Heart right ventricle (tissue), 16 donors: Measurements from ENCODE around the gene RASSF1. TPM values are rescaled to one million over a fixed set of nuclear protein-coding genes. Genes with fewer than 3 reads are reported as not detected.
A peak's percentile ranks its signal among the peaks of the same experiment; 100 is the strongest.

Experiments
- ATAC-seq, 8 donors: fragments of 200-7000 bp; cut with Tn5 transposase; one replicate each; pipeline ENCODE4 v1.9.1; 2020; ENCODE audit warnings: mild to moderate bottlenecking in 8 of 8, moderate library complexity in 8 of 8, moderate number of reproducible peaks in 1 of 8
- DNase-seq, 2 donors: peaks; one replicate each; pipeline ENCODE4 v3.0.0-alpha.2; 2020
- H3K27ac ChIP-seq, 10 donors: fragments of 200-600 bp; sonication (generic) in 2 of 10; one replicate each; pipeline versions ENCODE4 v1.5.0 to v1.8.0; 2020 to 2022; ENCODE audit warnings: mild to moderate bottlenecking in 3 of 10
- H3K27me3 ChIP-seq, 7 donors: fragments of 200-600 bp; one replicate each; pipeline ENCODE4 v1.8.0; 2021 to 2022; ENCODE audit warnings: mild to moderate bottlenecking in 2 of 7
- H3K36me3 ChIP-seq, 9 donors: fragments of 200-600 bp; sonication (generic) in 1 of 9; one replicate each; pipeline versions ENCODE4 v1.5.0 to v1.8.0; 2020 to 2022; ENCODE audit warnings: mild to moderate bottlenecking in 2 of 9
- H3K4me1 ChIP-seq, 9 donors: fragments of 200-600 bp; sonication (generic) in 1 of 9; one replicate each; pipeline versions ENCODE4 v1.5.0 to v1.8.0; 2020 to 2022; ENCODE audit warnings: mild to moderate bottlenecking in 4 of 9
- H3K4me3 ChIP-seq, 10 donors: fragments of 200-600 bp; sonication (generic) in 2 of 10; one replicate each; pipeline versions ENCODE4 v1.5.0 to v1.8.0; 2020 to 2022; ENCODE audit warnings: mild to moderate bottlenecking in 7 of 10, moderate library complexity in 2 of 10
- H3K9me3 ChIP-seq, 11 donors: fragments of 200-600 bp in 10 of 11; sonication (generic) in 2 of 11; one replicate each; pipeline versions ENCODE4 v1.5.0 to v1.8.0; 2013 to 2022; ENCODE audit warnings: mild to moderate bottlenecking in 2 of 11, control low read depth in 1 of 11, moderate library complexity in 1 of 11
- WGBS, 2 donors: extraction: QIAGEN DNeasy Blood & Tissue Kit; methylation state at CpG; one replicate each; pipeline ENCODE4 v1.1.7; 2013; ENCODE audit warnings: inconsistent platforms in 1 of 2; 5-methylcytosine and 5-hydroxymethylcytosine counted together
- intact Hi-C, 10 donors: fragments of 100-400 bp; cut with DNase I; formaldehyde crosslinking; loops; one replicate each; pipeline versions ENCODE4 v1.11.1 to v1.14.2; 2022
- polyA plus RNA-seq, 2 donors: library from polyadenylated mRNA; stranded (reverse); fragments of 200-250 nt; gene quantifications; one replicate each; pipeline ENCODE4 v1.2.3, GENCODE V29; 2013
- total RNA-seq, 10 donors: library from RNA; stranded (reverse); fragmentation: NEBNext Ultra II Directional in 3 of 10; extraction: Animal tissue kit (Norgen Biotek cat#: 25700) in 3 of 10; gene quantifications; one replicate each; pipeline versions ENCODE4 v1.2.1 to v1.2.4, GENCODE V29; 2021 to 2023
- TF ChIP-seq, protein P1 (sequence below), 9 donors: fragments of 200-600 bp; sonication (generic) in 2 of 9; IDR thresholded peaks; one replicate each; pipeline versions ENCODE4 v1.5.0 to v1.8.0; 2021 to 2022; ENCODE audit warnings: antibody characterized with exemption in 9 of 9, mild to moderate bottlenecking in 5 of 9, moderate library complexity in 1 of 9
- donor health status: Arrhythmogenic right ventricular cardiomyopathy.
- donor health status: ischemic (EF 13 %, LVEDD 7.1; RV severe dilation, severe dysfunction).
- donor health status: healthy with polysubstance abuse.
- donor health status: DM: no; HTN: yes; CAD: no.
- donor health status: DM: no; HTN: no; CAD: no.
- donor health status: ischemic (EF 25% LVEDD 6.9; RV normal size, moderate dysfunction).
- donor health status: ischemic (EF 25% LVEDD 5.7; RV mildly dilated, moderate dysfunction).
- donor health status: healthy.
- donor health status: DM: yes; HTN: yes; CAD: no.
- donor health status: Ischemic cardiomyopathy.
- donor health status: ischemic (EF 35%, LVEDD 5.7; RV mildly dilated, moderate dysfunction).
- donor health status: nonischemic (EF 11% LVEDD 7.7; RV severe dilation, severe dysfunction).
- donor health status: DM: yes; HTN: yes; CAD: no.
- donor health status: PGD.
- donor health status: ischemic (EF 29% LVEDD 5.4; RV normal size, mild dysfunction).
- donor health status: nonischemic (EF 23%, LVEDD 6.1; RV moderate dilation, normal function).

Gene RASSF1
- total and polyA plus RNA-seq, 12 donors, result 9.9 to 59.8 (median 13.1) TPM

DNA sequence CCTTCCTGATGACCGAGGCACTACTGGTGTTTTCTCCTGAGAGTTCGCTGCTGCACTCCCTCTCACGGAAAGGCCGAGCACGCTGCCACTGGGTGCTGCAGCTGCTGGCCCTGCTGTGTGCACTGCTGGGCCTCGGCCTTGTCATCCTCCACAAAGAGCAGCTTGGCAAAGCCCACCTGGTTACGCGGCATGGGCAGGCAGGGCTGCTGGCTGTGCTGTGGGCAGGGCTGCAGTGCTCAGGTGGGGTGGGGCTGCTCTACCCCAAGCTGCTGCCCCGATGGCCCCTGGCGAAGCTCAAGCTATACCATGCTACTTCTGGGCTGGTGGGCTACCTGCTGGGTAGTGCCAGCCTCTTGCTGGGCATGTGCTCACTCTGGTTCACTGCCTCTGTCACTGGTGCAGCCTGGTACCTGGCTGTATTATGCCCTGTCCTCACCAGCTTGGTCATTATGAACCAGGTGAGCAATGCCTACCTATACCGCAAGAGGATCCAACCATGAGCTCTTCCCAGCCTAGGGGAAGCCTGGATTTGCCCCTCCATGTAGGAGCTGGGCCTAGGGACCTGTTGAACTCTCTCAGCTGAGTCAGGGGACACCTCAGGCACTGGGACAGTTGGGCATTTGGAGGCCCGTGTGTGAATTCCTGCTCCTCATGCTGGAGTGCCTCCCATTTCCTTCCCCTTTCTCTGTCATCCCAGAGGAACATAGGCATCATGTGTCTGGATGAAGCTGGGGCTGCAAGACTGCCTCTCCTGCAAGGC lies 12.8 kb upstream of the RASSF1 start:
- Histone ChIP-seq H3K4me3 (no peak overlapping the region), H3K4me1 (peaks cover 40 to 77% (median 64%) of the 10 kb centered on the region in 9 donors), H3K27me3 (no peaks in the 10 kb centered on the region), H3K27ac (no peak overlapping the region), H3K36me3 (peaks cover 0 to 69% (median 23%) of the 10 kb centered on the region in 9 donors), H3K9me3 (no peaks in the 10 kb centered on the region)
- no peak for DNase-seq
- TF ChIP-seq, protein P1, sequence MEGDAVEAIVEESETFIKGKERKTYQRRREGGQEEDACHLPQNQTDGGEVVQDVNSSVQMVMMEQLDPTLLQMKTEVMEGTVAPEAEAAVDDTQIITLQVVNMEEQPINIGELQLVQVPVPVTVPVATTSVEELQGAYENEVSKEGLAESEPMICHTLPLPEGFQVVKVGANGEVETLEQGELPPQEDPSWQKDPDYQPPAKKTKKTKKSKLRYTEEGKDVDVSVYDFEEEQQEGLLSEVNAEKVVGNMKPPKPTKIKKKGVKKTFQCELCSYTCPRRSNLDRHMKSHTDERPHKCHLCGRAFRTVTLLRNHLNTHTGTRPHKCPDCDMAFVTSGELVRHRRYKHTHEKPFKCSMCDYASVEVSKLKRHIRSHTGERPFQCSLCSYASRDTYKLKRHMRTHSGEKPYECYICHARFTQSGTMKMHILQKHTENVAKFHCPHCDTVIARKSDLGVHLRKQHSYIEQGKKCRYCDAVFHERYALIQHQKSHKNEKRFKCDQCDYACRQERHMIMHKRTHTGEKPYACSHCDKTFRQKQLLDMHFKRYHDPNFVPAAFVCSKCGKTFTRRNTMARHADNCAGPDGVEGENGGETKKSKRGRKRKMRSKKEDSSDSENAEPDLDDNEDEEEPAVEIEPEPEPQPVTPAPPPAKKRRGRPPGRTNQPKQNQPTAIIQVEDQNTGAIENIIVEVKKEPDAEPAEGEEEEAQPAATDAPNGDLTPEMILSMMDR (IDR thresholded peaks at IDR 0.05), result no peak
- intact Hi-C loops, result loop anchor here in 2 of 10 donors (5.0 kb wide), 2 partner anchors 189 to 259 kb away; partner anchors contain the start of gene CISH (in 1 of the 2)
- no peak for ATAC-seq
- whole genome bisulfite sequencing, 2 donors, result 82 to 86% methylated on average over 12 of the region's 12 CpGs

DNA sequence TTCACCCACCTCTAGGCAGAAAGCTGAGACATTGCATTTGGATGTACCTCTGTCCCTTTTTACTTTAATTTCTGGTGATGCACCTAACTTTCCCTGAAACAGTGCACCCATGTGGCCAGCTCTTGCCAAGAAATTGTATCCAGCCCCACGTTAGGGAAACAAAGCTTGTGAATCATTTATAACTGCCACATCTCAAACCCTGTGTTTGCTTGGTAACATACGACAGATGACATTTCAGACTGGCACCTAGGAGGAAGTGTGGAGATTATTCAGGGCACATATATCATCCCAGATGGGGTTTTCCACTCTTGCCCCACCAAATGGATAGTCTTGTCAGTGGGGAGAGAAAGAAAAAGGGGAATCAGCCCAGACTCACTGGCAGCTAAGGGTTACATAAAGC lies 12.1 kb upstream of the RASSF1 start:
- peaks cover 0 to 73% (median 23%) of the 10 kb centered on the region in 9 donors for H3K36me3 ChIP-seq
- no peak overlapping the region for H3K4me3 ChIP-seq
- TF ChIP-seq, protein P1 (IDR thresholded peaks at IDR 0.05), result no peak
- intact Hi-C loops, result loop anchor here in 2 of 10 donors (5.0 kb wide), 2 partner anchors 190 to 260 kb away; partner anchors contain the start of gene CISH (in 1 of the 2)
- peaks cover 33 to 70% (median 58%) of the 10 kb centered on the region in 9 donors for H3K4me1 ChIP-seq
- H3K27ac ChIP-seq, result no peak overlapping the region
- ATAC-seq (no peak), DNase-seq (no peak)
- no peaks in the 10 kb centered on the region for H3K27me3 ChIP-seq
- no peaks in the 10 kb centered on the region for H3K9me3 ChIP-seq
- WGBS, 2 donors, result 44 to 49% methylated on average over 2 of the region's 2 CpGs

DNA sequence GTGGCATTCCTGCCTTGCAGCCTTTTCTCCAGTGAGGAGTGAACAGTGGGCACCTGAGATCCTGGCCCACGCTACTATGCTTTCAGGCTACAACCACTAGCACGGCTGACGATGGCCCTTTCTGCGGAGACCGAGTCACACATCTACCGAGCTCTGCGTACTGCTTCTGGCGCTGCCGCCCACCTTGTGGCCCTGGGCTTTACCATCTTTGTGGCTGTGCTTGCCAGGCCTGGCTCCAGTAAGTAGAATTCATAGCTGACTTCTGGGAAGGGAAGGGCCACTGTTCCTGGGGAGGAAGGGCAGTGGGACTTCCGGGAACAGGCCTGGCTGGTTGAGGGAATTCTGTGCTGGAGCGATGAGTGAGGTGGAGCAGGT lies 10.7 kb upstream of the RASSF1 start:
- H3K4me1 ChIP-seq, result peaks cover 19 to 65% (median 43%) of the 10 kb centered on the region in 9 donors
- H3K27ac ChIP-seq, result peak overlapping the region in 9 of 10 donors; percentile 89 to 97 (median 93)
- ATAC-seq (no peak), DNase-seq (no peak)
- 52 to 55% methylated on average over 11 of the region's 11 CpGs for WGBS, 2 donors
- peak overlapping the region; percentile 42 to 89 (median 72) for H3K4me3 ChIP-seq
- TF ChIP-seq, protein P1 (IDR thresholded peaks at IDR 0.05), result no peak
- H3K36me3 ChIP-seq, result peaks cover 0 to 66% (median 23%) of the 10 kb centered on the region in 9 donors
- no peaks in the 10 kb centered on the region for H3K27me3 ChIP-seq
- intact Hi-C loops, result loop anchor here in 2 of 10 donors (5.0 kb wide), 2 partner anchors 191 to 261 kb away; partner anchors contain the start of gene CISH (in 1 of the 2)
- no peaks in the 10 kb centered on the region for H3K9me3 ChIP-seq

DNA sequence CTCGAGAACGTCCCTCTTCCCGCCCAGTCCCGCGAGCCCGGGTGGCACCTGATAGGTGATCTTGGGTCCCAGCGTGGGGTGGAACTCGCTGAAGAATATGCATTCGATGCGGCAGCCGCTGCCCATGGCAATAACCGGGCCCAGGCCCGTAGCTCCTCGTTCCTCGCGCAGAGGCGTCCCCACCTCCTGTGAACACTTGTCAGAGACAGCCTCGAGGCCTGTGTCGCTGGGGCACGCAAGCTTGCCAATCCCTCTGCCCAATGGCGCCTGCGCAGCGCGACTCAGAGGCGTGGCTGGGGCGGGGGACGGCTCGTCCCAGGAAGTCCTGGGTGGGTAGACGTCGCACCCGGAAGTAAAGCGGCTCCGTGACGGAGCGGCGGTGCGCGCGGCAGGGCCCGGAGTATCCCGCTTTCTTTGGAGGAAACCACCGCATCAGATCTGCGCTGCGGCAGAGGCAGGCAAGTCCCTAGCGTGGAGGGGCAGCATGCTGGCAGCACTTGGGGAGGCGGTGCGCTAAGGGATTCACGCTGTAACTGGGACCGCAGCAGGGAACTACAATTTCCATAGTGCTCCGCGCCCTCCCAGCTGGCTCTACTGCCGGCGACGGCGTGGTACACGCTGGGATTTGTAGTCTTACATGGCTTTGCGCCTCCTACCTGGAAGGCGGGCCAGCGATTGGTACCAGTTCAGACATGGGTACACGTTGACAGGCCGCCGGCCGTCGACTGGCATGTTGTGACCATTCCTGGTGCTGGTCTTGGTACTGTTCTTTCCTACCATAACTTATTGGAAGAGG lies 10.1 kb upstream of the RASSF1 start, which contains the start of the genes CYB561D2 and NPRL2:
TSS of gene CYB561D2 (plus strand) at position 336 of the 796 bp plus-strand sequence. CDS start 572 bp downstream, outside the sequence.
TSS of gene NPRL2 (minus strand) at position 249 of the 796 bp plus-strand sequence. CDS start at position 126, 123 bp downstream.
- H3K4me3 ChIP-seq, result peak within 1 kb of the TSS; percentile 42 to 89 (median 72)
- H3K9me3 ChIP-seq, result no peaks in the 10 kb centered on the region
- TF ChIP-seq, protein P1 (IDR thresholded peaks at IDR 0.05), result no peak
- intact Hi-C loops, result loop anchor here in 2 of 10 donors (5.0 kb wide), 2 partner anchors 192 to 262 kb away; partner anchors contain the start of gene CISH (in 1 of the 2)
- DNase-seq (peak; percentile 96 to 98), ATAC-seq (peak; percentile 94 to 97 (median 96))
- H3K36me3 ChIP-seq, result peaks cover 0 to 60% (median 23%) of the 10 kb centered on the region in 9 donors
- H3K27me3 ChIP-seq, result no peaks in the 10 kb centered on the region
- 0% methylated on average over 64 of the region's 64 CpGs for WGBS, 2 donors
- H3K4me1 ChIP-seq, result peaks cover 21 to 63% (median 42%) of the 10 kb centered on the region in 9 donors
- peak within 1 kb of the TSS; percentile 84 to 97 (median 92) for H3K27ac ChIP-seq
